ENCODE measurements around the gene PRRT1. TPM values are rescaled to one million over a fixed set of nuclear protein-coding genes. Genes with fewer than 3 reads are reported as not detected.

PRRT1 gene
- total RNA-seq, 1 donor, result under 0.01 TPM

- no peak overlapping the region for H3K27ac ChIP-seq (ENCODE audit: low read depth, low read length)
- H3K79me2 ChIP-seq (ENCODE audit: insufficient read depth, low read length), result peaks cover 18% of the 10 kb centered on the region
- no peaks in the 10 kb centered on the region for H3K9me3 ChIP-seq (ENCODE audit: low read depth, low read length)
- TF ChIP-seq CTCF (IDR thresholded peaks at IDR 0.05; ENCODE audit: extremely low read depth, low read depth, low read length), result no peak
- peak; percentile 71 for DNase-seq (ENCODE audit: insufficient read length, low spot score, missing footprints)
- peak overlapping the region; percentile 97 for H3K4me3 ChIP-seq (ENCODE audit: insufficient read depth, low read length)
- no peak overlapping the region for H2AFZ ChIP-seq (ENCODE audit: low read length)
- peaks cover 24% of the 10 kb centered on the region for H3K4me1 ChIP-seq (ENCODE audit: insufficient read depth, low read length)
- H4K20me1 ChIP-seq (ENCODE audit: insufficient read depth, low read length), result peaks cover 6% of the 10 kb centered on the region
- peak overlapping the region; percentile 91 for H3K4me2 ChIP-seq (ENCODE audit: insufficient read depth, low read length)
- H3K36me3 ChIP-seq (ENCODE audit: insufficient read depth, low read length), result peaks cover 2% of the 10 kb centered on the region
- peaks cover 31% of the 10 kb centered on the region for H3K27me3 ChIP-seq (ENCODE audit: insufficient read depth, low read length)
Measured at GRCh38 chr6:32151181-32151862, 417 bp downstream of the PRRT1 start.

- H4K20me1 ChIP-seq (ENCODE audit: insufficient read depth, low read length), result peaks cover 3% of the 10 kb centered on the region
- no peak overlapping the region for H3K4me3 ChIP-seq (ENCODE audit: insufficient read depth, low read length)
- H3K36me3 ChIP-seq (ENCODE audit: insufficient read depth, low read length), result no peaks in the 10 kb centered on the region
- H3K79me2 ChIP-seq (ENCODE audit: insufficient read depth, low read length), result peaks cover 12% of the 10 kb centered on the region
- no peak for DNase-seq (ENCODE audit: insufficient read length, low spot score, missing footprints)
- peaks cover 22% of the 10 kb centered on the region for H3K4me1 ChIP-seq (ENCODE audit: insufficient read depth, low read length)
- TF ChIP-seq CTCF (IDR thresholded peaks at IDR 0.05; ENCODE audit: extremely low read depth, low read depth, low read length), result no peak
- H3K27me3 ChIP-seq (ENCODE audit: insufficient read depth, low read length), result peaks cover 39% of the 10 kb centered on the region
- H2AFZ ChIP-seq (ENCODE audit: low read length), result no peak overlapping the region
- H3K4me2 ChIP-seq (ENCODE audit: insufficient read depth, low read length), result no peak overlapping the region
- no peak overlapping the region for H3K27ac ChIP-seq (ENCODE audit: low read depth, low read length)
- no peaks in the 10 kb centered on the region for H3K9me3 ChIP-seq (ENCODE audit: low read depth, low read length)
Measured at GRCh38 chr6:32149932-32150870, 1.5 kb downstream of the PRRT1 start.

GRCh38 chr6:32149092-32149755 is 2.5 kb downstream of the PRRT1 start:
- peak overlapping the region; percentile 52 for H3K4me3 ChIP-seq (ENCODE audit: insufficient read depth, low read length)
- H3K79me2 ChIP-seq (ENCODE audit: insufficient read depth, low read length), result peaks cover 2% of the 10 kb centered on the region
- H3K4me1 ChIP-seq (ENCODE audit: insufficient read depth, low read length), result peaks cover 15% of the 10 kb centered on the region
- no peak for DNase-seq (ENCODE audit: insufficient read length, low spot score, missing footprints)
- H2AFZ ChIP-seq (ENCODE audit: low read length), result no peak overlapping the region
- no peaks in the 10 kb centered on the region for H3K9me3 ChIP-seq (ENCODE audit: low read depth, low read length)
- peaks cover 39% of the 10 kb centered on the region for H3K27me3 ChIP-seq (ENCODE audit: insufficient read depth, low read length)
- H3K36me3 ChIP-seq (ENCODE audit: insufficient read depth, low read length), result no peaks in the 10 kb centered on the region
- no peak for TF ChIP-seq CTCF (IDR thresholded peaks at IDR 0.05; ENCODE audit: extremely low read depth, low read depth, low read length)
- H4K20me1 ChIP-seq (ENCODE audit: insufficient read depth, low read length), result no peaks in the 10 kb centered on the region
- peak overlapping the region; percentile 43 for H3K4me2 ChIP-seq (ENCODE audit: insufficient read depth, low read length)
- H3K27ac ChIP-seq (ENCODE audit: low read depth, low read length), result no peak overlapping the region
